Lung microvascular endothelial cell (primary cell): Measurements from ENCODE around the gene SCGB3A1. TPM values are rescaled to one million over a fixed set of nuclear protein-coding genes. Genes with fewer than 3 reads are reported as not detected.

Experiments
- DNase-seq, 2 donors: peaks; one replicate each; pipeline versions ENCODE4 v3.0.0 to v3.0.0-alpha.2; 2010; ENCODE audit warnings: low read depth in 2 of 2
- total RNA-seq: library from RNA; depleted of rRNA; stranded (reverse); fragments of >200 nt; gene quantifications from 2 replicates; pipeline ENCODE4 v1.2.1, GENCODE V29; 2014

SCGB3A1 gene
- total RNA-seq, 1 donor from 2014 or later, result 0.60 TPM

DNA sequence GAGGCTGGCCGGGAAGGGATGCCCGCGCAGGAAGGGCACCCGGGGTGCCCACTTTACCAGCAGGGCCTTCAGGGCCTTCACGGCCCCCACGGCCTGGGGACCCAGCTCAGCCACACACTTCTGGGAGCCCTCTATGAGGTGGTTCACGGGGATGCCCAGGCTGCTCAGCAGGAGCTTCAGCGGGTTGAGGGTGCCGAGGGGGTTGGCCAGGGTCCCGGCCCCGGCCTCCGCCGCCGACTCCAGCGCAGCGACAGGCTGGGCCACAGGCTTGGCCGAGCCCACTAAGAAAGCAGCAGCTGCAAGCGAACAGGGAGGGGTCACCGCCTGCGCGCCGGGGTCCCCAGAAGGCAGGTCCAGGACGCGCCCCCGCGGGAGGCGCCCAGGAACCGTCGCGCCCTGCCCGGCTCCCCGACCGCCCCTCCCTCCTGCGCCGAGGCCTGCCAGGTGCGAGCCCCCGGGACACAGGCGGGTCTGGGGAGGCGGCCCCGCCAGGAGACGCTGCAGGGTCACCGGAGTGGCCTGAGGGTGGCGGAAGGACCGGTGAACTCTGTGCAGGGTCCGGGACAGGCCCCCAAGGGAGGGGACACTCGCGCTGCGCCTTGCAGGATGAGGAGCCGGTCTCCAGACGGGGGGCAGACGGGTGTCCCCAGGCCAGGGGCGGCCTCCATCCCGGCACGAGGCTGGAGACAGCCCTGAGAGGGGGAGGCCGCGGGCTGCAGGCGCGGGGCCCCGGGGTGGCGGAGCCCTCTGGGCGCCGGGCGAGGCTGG lies 572 bp downstream of the SCGB3A1 start:
- no peak for DNase-seq

- DNase-seq, result no peak
Measured at GRCh38 chr5:180589771-180590542, 1.3 kb downstream of the SCGB3A1 start.

DNA sequence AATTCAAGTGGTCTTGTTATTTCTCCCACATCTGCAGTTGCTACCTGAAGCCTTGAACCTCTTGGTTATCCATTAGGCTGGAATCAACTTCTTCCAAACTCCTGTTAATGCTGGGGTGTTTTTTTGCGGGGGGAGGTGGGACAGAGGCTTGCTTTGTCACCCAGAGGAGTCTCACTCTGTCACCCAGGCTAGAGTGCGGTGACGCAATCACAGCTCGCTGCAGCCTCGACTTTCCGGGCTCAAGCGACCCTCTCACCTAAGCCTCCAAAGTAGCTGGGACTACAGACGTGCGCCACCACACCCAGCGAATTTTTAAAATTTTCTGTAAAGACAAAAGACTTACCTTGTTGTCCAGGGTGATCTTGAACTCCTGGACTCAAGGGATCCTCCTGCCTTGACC lies 4.4 kb downstream of the SCGB3A1 start:
- DNase-seq, result no peak

DNA sequence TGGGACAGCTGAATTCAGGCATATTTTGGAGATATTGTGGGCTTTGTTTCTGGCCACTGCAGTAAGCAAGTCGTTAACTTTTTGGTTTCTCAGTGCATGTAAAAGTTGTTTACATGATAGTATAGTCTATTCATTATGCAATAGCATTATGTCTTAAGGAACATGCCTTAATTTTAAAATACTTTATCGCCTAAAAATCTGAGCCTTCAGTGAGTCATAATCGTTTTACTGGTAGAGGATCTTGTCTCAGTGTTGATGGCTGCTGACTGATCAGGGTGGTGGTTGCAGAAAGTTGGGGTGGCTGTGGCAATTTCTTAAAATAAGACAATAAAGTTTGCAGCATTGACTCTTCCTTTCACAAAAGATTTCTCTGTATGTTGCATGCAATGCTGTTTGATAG lies 5.1 kb downstream of the SCGB3A1 start:
- no peak for DNase-seq

DNA sequence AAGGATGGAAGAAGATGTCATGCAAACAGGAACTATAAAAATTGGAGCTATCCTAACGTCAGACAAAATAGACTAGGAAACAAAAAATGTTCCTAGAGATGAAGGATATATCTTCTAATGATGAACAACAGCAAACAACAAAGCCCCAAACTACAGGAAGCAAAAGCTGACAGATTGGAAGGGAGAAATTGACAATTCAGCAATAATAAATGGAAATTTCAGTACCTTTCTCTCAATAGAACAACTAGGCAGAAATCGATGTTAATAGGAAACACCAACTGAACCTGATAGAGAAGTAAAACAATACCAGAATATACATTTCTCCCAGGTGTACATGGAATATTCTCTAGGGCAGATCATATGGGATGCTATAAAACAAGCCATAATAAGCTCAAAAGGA lies 7.6 kb downstream of the SCGB3A1 start:
- no peak for DNase-seq

DNA sequence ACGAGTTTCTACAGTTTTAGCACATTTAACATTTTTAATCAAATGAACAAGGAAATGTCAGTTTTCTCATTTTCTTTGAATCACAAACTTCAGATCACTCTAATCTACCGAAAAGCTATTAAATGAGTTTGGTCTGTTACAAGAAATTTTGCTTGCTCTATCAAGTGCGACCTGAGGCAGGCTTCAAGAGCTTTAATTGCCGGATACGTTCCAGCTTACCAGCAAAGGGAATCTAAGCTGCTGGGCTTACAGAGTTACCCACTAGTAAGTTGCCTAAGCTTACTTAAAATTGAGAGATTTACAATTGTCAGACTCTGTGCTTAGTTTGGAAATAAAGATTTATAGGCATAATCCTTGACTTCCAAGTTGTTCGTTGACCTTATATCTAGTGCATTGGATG lies 10.6 kb downstream of the SCGB3A1 start:
- no peak for DNase-seq

DNA sequence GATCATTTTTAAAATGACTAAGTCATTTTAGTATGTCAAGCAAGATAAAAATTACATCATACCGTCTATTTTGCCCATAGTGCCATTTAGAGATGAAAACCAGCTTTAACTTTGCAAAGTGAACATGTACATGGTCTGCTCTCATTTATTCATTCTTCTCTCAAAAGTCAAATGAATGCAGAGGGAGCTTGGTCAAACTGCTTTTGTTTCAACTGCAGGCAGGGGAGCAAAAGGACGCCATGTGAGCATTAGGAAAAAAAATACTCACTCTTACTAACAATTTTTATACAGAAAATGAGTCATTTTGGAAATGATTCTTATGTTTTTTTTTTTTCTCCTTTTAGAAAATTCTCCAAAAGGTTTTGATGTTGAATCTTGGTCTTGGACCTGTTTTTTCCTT lies 15.7 kb downstream of the SCGB3A1 start:
- DNase-seq, result no peak

DNA sequence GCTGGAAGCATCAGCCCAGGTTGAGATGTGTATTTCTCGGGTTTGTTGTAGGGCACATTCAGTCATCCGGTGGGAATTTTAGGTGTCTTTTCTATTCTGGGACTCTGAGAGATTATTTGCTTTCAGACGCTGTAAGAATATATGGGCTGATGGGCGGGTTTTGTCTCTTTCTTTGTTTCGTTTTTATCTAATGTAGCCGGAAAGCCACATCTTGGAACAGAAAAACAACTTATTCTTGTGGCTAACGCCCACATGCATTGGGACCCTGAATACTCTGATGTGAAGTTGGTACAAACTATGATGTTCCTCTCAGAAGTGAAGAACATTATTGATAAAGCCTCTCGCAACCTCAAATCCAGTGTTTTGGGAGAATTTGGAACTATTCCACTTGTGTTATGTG lies 22.4 kb downstream of the SCGB3A1 start:
- DNase-seq, result no peak

GRCh38 chr5:180563994-180564393 lies 27.3 kb downstream of the SCGB3A1 start:
- DNase-seq, result peak in 1 of 2 donors; percentile 35

DNA sequence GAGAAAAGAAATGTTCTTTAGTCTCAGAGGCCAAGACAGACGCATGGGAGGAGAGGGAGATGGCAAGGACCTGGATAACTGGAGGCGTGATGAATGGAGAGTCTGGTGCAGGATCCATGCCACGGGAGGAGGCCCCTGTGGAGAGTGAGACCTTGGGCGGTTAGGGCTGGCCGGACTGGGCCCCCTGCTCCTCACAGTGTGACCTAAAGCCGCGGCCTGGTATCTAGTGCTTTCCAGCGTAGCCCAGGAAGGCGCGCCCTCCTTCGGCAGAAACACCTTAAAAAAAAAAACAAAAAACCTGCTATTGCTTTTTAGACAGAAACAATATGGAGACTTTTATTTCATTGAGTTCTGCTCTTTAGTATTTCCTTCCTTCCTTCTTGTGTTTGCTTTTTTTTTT lies 33.1 kb downstream of the SCGB3A1 start:
- DNase-seq, result no peak

DNA sequence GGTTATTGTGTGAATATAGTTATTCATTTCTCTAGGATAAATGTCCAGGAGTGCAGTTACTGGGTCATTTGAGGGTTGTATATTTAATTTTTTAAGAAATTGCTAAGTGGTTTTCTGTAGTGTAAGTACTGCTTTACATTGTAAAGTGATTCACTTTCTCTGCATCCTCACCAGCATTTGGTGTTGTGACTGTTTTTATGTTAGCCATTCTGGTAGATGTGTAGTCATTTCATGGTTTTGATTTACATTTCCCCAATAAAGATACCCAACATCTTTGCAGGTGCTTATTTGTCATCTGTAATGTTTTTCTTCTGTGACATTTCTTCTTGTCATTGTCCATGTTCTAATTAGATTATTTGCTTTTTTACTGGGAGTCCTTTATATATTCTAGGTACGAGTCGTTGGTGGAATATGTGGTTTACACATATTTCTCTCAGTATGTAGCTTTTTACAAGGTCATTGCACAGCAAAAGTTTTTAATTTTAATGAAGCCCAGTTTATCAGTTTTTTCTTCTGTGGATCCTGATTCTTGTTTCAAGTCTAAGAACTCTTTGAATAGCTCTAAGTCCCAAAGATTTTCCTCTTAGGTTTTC lies 34.0 kb downstream of the SCGB3A1 start:
- DNase-seq, result no peak

GRCh38 chr5:180555168-180555921 lies 36.0 kb downstream of the SCGB3A1 start:
- no peak for DNase-seq

- no peak for DNase-seq
Measured at GRCh38 chr5:180553530-180553929, 37.8 kb downstream of the SCGB3A1 start.

DNA sequence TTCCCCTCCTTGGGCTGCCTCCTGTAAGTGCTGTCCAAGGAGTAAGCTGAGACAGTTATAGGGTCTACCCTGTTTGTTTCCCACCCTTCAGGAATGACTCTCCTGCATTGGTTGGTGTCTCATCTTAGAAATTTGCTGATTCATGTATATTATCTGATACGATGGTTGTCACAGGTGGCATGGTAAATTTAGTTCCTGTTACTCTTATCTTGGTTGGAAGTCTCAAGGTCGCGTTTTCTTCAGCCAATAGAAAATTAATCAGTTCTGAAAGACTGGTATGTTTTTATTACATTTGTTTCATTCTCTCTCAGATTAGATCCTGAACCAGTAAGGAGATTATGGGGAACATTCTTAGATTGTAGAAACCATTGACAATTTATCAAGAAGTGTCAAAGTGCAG lies 42.7 kb downstream of the SCGB3A1 start:
- no peak for DNase-seq

DNA sequence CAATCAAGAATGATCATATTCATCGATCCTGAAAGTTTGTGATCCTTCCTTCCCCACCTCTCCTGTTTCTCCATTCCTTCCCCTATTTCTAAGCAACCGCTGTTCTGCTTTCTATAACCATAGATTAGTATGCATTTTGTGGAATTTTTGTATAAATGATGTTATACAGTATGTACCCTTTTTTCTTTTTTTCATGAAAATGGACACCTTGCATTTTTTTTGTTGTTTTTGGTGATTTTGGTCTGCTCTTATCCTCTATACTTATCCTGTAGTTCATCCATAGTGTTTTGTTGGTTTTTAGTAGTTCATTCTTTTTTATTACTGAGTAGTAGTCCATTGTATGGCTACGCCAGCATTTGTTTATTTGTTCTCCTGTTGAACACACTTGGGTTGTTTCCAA lies 46.1 kb downstream of the SCGB3A1 start:
- no peak for DNase-seq

DNA sequence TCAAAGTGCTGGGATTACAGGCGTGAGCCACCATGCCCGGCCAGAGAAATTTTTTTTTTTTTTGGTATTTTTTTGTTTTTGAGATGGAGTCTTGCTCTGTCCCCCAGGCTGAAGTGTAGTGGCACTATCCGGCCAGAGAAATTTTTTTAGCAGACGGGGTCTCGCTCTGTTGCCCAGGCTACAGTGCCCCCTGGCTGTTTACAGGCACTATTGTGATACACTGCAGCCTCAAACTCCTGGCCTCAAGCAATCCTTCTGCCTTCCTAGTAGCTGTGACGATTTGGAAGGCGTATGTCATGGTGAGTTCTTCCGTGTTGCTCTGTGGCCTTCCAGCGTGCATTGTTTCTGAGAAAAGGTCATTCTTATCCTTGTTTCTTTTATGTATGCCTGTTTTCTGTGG lies 49.6 kb downstream of the SCGB3A1 start:
- no peak for DNase-seq

Other genes starting within 250 kb of the SCGB3A1 start
- gene GFPT2, start 238.2 kb downstream of the SCGB3A1 start, total RNA-seq, result 0.79 and 1.1 TPM in 2 replicates
- gene CNOT6, start 97.1 kb downstream of the SCGB3A1 start, total RNA-seq, result 14.4 and 15.1 TPM in 2 replicates
- gene FLT4, start 58.1 kb upstream of the SCGB3A1 start, total RNA-seq, result 156 and 289 TPM in 2 replicates
- gene OR2Y1, start 148.6 kb upstream of the SCGB3A1 start, total RNA-seq, result not detected in 2 replicates
- 65.8 and 129 TPM in 2 replicates for gene MGAT1, start 211.3 kb upstream of the SCGB3A1 start, total RNA-seq